Erythroblast (primary cell): ENCODE measurements around the gene CPNE2.

Experiments used
- GATA1 ChIP-seq: IDR thresholded peaks from 2 replicates; pipeline ENCODE4 v1.6.1; 2011; ENCODE audit warnings: low read depth, mild to moderate bottlenecking, control low read depth, low read length, moderate library complexity
- POLR2A ChIP-seq: IDR thresholded peaks from 2 replicates; pipeline ENCODE4 v1.6.1; 2011; ENCODE audit warnings: mild to moderate bottlenecking, low read length

DNA sequence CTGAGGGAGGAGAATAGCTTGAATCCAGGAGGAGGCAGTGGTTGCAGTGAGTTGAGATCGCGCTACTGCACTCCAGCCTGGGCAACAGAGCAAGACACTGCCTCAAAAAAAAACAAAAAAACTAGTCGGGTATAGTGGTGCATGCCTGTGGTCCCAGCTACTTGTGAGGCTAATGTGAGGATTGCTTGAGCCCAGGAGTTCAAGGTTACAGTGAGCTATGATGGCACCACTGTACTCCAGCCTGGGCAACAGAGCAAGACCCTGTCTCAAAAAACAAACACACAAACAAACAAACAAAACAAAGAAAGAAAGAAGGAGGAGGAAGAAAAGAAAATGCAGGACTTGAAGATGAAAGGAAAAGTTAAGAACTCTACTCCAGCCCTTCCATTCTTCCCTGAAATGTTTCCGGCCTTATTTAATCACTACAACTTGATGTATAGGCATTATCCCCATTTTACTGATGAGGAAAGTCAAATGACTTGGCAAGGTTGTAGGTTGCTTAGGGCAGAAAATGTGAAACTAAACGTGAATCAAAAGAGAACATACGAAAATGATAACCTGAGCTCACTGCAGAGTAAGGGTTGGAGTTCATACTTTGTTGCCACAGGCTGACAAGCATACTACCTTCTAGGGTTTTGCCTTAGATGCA, 63.4 kb downstream of the CPNE2 start:
- no peak for TF ChIP-seq POLR2A
- TF ChIP-seq GATA1, result no peak
